Measurements from ENCODE around the gene ELF3. TPM values are rescaled to one million over a fixed set of nuclear protein-coding genes. Genes with fewer than 3 reads are reported as not detected.

ELF3 gene
- total and polyA plus RNA-seq, 2 of the 13 experiments (the other 11 are each of a cell fraction or from before 2014, with no cell fraction given): 11.5 to 55.1 TPM

DNA sequence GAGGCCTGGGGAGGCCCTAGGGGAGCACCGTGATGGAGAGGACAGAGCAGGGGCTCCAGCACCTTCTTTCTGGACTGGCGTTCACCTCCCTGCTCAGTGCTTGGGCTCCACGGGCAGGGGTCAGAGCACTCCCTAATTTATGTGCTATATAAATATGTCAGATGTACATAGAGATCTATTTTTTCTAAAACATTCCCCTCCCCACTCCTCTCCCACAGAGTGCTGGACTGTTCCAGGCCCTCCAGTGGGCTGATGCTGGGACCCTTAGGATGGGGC lies 5.2 kb downstream of the ELF3 start:
- Histone ChIP-seq H3K79me2 (ENCODE audit: insufficient read depth, low read length) (peaks cover 27% of the 10 kb centered on the region), H2AFZ (ENCODE audit: low read length) (no peak overlapping the region), H3K36me3 (replicated peaks in 1 of 2; ENCODE audit: control insufficient read depth in 1 of 2, insufficient read depth in 2 of 2, low read length in 2 of 2) (peaks cover 23 to 40% of the 10 kb centered on the region in 2 experiments), H3K4me1 (ENCODE audit: insufficient read depth, low read length) (peaks cover 79% of the 10 kb centered on the region), H3K4me2 (ENCODE audit: low read depth, low read length) (peak overlapping the region; percentile 11; the same call in 1 of the 2 replicates), H3K27ac (ENCODE audit: extremely low read length, insufficient read depth, low read length) (no peak overlapping the region), H4K20me1 (ENCODE audit: insufficient read depth, low read length) (peaks cover 56% of the 10 kb centered on the region), H3K4me3 (replicated peaks in 1 of 3; ENCODE audit: insufficient read depth in 1 of 3, low read depth in 2 of 3, low read length in 3 of 3) (no peak overlapping the region), H3K27me3 (ENCODE audit: control insufficient read depth in 1 of 2, insufficient read depth in 2 of 2, low read length in 2 of 2) (no peaks in the 10 kb centered on the region; a peak in 1 of 5 replicates), H3K9me3 (ENCODE audit: low read length) (no peaks in the 10 kb centered on the region), H3K9ac (ENCODE audit: insufficient read depth, low read depth, low read length) (no peak overlapping the region)
- ATAC-seq: no peak
- WGBS (ENCODE audit: low lambda C conversion rate): 80% methylated on average over 2 of the region's 3 CpGs
- POLR2A ChIA-PET: interaction anchor here (4.1 kb wide), 1 partner anchor 70 kb away, joined by 21 read pairs; no protein-coding TSS in a partner anchor
- intact Hi-C loops (cut with micrococcal nuclease; ENCODE audit: unreplicated experiment) (no loop called here), in situ Hi-C loops (cut with HindIII; ENCODE audit: extremely low pct_ligation_motif_present, low pct_unique_long_range_greater_than_20kb) (no loop called here)
- no peak for TF ChIP-seq ZNF644 (CRISPR knock-in tag; IDR thresholded peaks at IDR 0.05; ENCODE audit: low read depth)
- 0 out of 2 replicates have a peak, but pooled peaks have one; percentile 33 for TF ChIP-seq ZNF263 (CRISPR knock-in tag; IDR thresholded peaks at IDR 0.05)
- no peak for DNase-seq (ENCODE audit: low spot score)
- CTCF ChIA-PET (ENCODE audit: low intra/inter-chr PET ratio, low total read pairs): no interaction called here
- no peak for FAIRE-seq
- BruUV-seq (replicated peaks): no TSS peak

GRCh38 chr1:202016022-202016810 lies 5.8 kb downstream of the ELF3 start:
- no peak overlapping the region for H3K9ac ChIP-seq (ENCODE audit: insufficient read depth, low read depth, low read length)
- H2AFZ ChIP-seq (ENCODE audit: low read length): no peak overlapping the region
- peaks cover 21% of the 10 kb centered on the region for H3K79me2 ChIP-seq (ENCODE audit: insufficient read depth, low read length)
- peaks cover 79% of the 10 kb centered on the region for H3K4me1 ChIP-seq (ENCODE audit: insufficient read depth, low read length)
- H3K9me3 ChIP-seq (ENCODE audit: low read length): no peaks in the 10 kb centered on the region
- H3K27ac ChIP-seq (ENCODE audit: extremely low read length, insufficient read depth, low read length): no peak overlapping the region
- ATAC-seq: no peak
- intact Hi-C loops (cut with micrococcal nuclease; ENCODE audit: unreplicated experiment) (no loop called here), in situ Hi-C loops (cut with HindIII; ENCODE audit: extremely low pct_ligation_motif_present, low pct_unique_long_range_greater_than_20kb) (no loop called here)
- peaks cover 50% of the 10 kb centered on the region for H4K20me1 ChIP-seq (ENCODE audit: insufficient read depth, low read length)
- BruUV-seq (replicated peaks): no TSS peak
- no peak overlapping the region; the same call in 1 of the 2 replicates for H3K4me2 ChIP-seq (ENCODE audit: low read depth, low read length)
- POLR2A ChIA-PET: interaction anchor here (1.5 to 4.1 kb wide), 4 partner anchors 19 to 69 kb away, joined by 4 to 21 read pairs (median 13); partner anchors contain the start of gene RNPEP
- 83% methylated on average over 9 of the region's 9 CpGs for WGBS (ENCODE audit: low lambda C conversion rate)
- CTCF ChIA-PET (ENCODE audit: low intra/inter-chr PET ratio, low total read pairs): no interaction called here
- no peaks in the 10 kb centered on the region; a peak in 1 of 5 replicates for H3K27me3 ChIP-seq (ENCODE audit: control insufficient read depth in 1 of 2, insufficient read depth in 2 of 2, low read length in 2 of 2)
- no peak for FAIRE-seq
- H3K4me3 ChIP-seq (replicated peaks in 1 of 3; ENCODE audit: insufficient read depth in 1 of 3, low read depth in 2 of 3, low read length in 3 of 3): no peak overlapping the region; a peak in 1 of 6 replicates
- no peak for DNase-seq (ENCODE audit: low spot score)
- H3K36me3 ChIP-seq (replicated peaks in 1 of 2; ENCODE audit: control insufficient read depth in 1 of 2, insufficient read depth in 2 of 2, low read length in 2 of 2): peaks cover 23 to 40% of the 10 kb centered on the region in 2 experiments
- TF ChIP-seq ZNF441 (CRISPR knock-in tag; IDR thresholded peaks at IDR 0.05; ENCODE audit: borderline replicate concordance): no peak
- peak; percentile 15; the same call in 1 of the 2 replicates for TF ChIP-seq RXRA (CRISPR knock-in tag; IDR thresholded peaks at IDR 0.05)
- TF ChIP-seq SKI (IDR thresholded peaks at IDR 0.05; ENCODE audit: partially characterized antibody): peak; percentile 38
- 0 out of 2 replicates have a peak, but pooled peaks have one; percentile 54 for TF ChIP-seq SSRP1 (CRISPR knock-in tag; IDR thresholded peaks at IDR 0.05)
- no peak for TF ChIP-seq ZNF598 (CRISPR knock-in tag; IDR thresholded peaks at IDR 0.05; ENCODE audit: borderline replicate concordance)
- TF ChIP-seq ZHX1 (CRISPR knock-in tag; IDR thresholded peaks at IDR 0.05; ENCODE audit: low read depth): no peak
- TF ChIP-seq ZNF670 (CRISPR knock-in tag; IDR thresholded peaks at IDR 0.05; ENCODE audit: borderline replicate concordance): no peak
- no peak for TF ChIP-seq GPN1 (CRISPR knock-in tag; IDR thresholded peaks at IDR 0.05; ENCODE audit: borderline replicate concordance)
- TF ChIP-seq MTA1 (CRISPR knock-in tag; IDR thresholded peaks at IDR 0.05; ENCODE audit: borderline replicate concordance): no peak
- TF ChIP-seq HMGA1 (CRISPR knock-in tag; conservative IDR thresholded peaks at IDR 0.05): no peak
